A673 (cell line): ENCODE measurements around the gene PEX26. TPM values are rescaled to one million over a fixed set of nuclear protein-coding genes. Genes with fewer than 3 reads are reported as not detected.

Experiments
- BruUV-seq: library from RNA; stranded (reverse); fragments of 400-500 nt; replicated peaks from 2 replicates; lab custom pipeline; 2021; lab: Mats Ljungman, UMichigan
- CTCF ChIA-PET: fragments of 300-600 bp; sonication (Branson Sonifier 250); formaldehyde crosslinking; loops from one replicate; lab custom pipeline; 2022; ENCODE audit warnings: antibody characterized with exemption; lab: Charles Lee
- POLR2A ChIA-PET: fragments of 300-600 bp; sonication (Branson Sonifier 250); formaldehyde crosslinking; loops from one replicate; lab custom pipeline; 2022; ENCODE audit warnings: antibody characterized with exemption; ENCODE audit not compliant: low non-redundant PET; lab: Charles Lee
- DNase-seq: peaks from one replicate; pipeline ENCODE4 v3.0.0-alpha.2; 2015; ENCODE audit warnings: low spot score
- H3K27ac ChIP-seq: fragments of 200-600 bp; sonication (generic); 2 replicates; pipeline ENCODE4 v1.5.1; 2016; ENCODE audit warnings: mixed run types, low read depth, mild to moderate bottlenecking, mixed read lengths, antibody characterized with exemption, low read length; ENCODE audit not compliant: poor library complexity, severe bottlenecking
- H3K27me3 ChIP-seq: fragments of 200-600 bp; sonication (generic); replicated peaks from 2 replicates; pipeline ENCODE4 v1.6.1; 2017; ENCODE audit warnings: mixed run types, low read depth, mild to moderate bottlenecking, mixed read lengths, antibody characterized with exemption, low read length; ENCODE audit not compliant: insufficient read depth, poor library complexity
- H3K36me3 ChIP-seq: fragments of 200-600 bp; sonication (generic); 2 replicates; pipeline ENCODE4 v1.6.1; 2016; ENCODE audit warnings: mixed run types, mild to moderate bottlenecking, mixed read lengths, antibody characterized with exemption, low read length; ENCODE audit not compliant: insufficient read depth, poor library complexity, severe bottlenecking
- H3K4me1 ChIP-seq: fragments of 200-600 bp; sonication (generic); 2 replicates; pipeline ENCODE4 v1.6.1; 2017; ENCODE audit warnings: mixed run types, mild to moderate bottlenecking, mixed read lengths, antibody characterized with exemption, low read length; ENCODE audit not compliant: insufficient read depth, poor library complexity, severe bottlenecking
- H3K4me3 ChIP-seq: fragments of 200-600 bp; sonication (generic); 2 replicates; pipeline ENCODE4 v1.5.1; 2016; ENCODE audit warnings: low read depth, mixed run types, mild to moderate bottlenecking, mixed read lengths, low read length; ENCODE audit not compliant: poor library complexity, severe bottlenecking
- H3K9me3 ChIP-seq: fragments of 200-600 bp; sonication (generic); 2 replicates; pipeline ENCODE4 v1.6.1; 2016; ENCODE audit warnings: mixed run types, low read depth, mild to moderate bottlenecking, mixed read lengths, antibody characterized with exemption, low read length; ENCODE audit not compliant: poor library complexity, severe bottlenecking
- EZH2 ChIP-seq: fragments of 200-600 bp; sonication (generic); IDR thresholded peaks from 2 replicates; pipeline ENCODE4 v1.6.1; 2017; ENCODE audit warnings: borderline replicate concordance, low read depth, mild to moderate bottlenecking, mixed read lengths, antibody characterized with exemption, low read length; ENCODE audit not compliant: poor library complexity, severe bottlenecking
- intact Hi-C: fragments of 100-400 bp; cut with micrococcal nuclease; formaldehyde crosslinking; loops from one replicate; pipeline ENCODE4 v1.10.0; 2022; ENCODE audit not compliant: unreplicated experiment
- total RNA-seq: library from RNA; stranded (reverse); gene quantifications from 2 replicates; pipeline ENCODE4 v1.2.3, GENCODE V29; 2021
- TF ChIP-seq, protein P1 (sequence below): fragments of 300-800, 200-600 bp; sonication (generic); conservative IDR thresholded peaks from 2 replicates; pipeline ENCODE4 v1.5.1; 2017; ENCODE audit warnings: low read depth, mild to moderate bottlenecking, antibody characterized with exemption, low read length, moderate library complexity, mixed read lengths

PEX26 gene
- total RNA-seq, 1 experiment from 2014 or later, result 36.9 TPM

DNA sequence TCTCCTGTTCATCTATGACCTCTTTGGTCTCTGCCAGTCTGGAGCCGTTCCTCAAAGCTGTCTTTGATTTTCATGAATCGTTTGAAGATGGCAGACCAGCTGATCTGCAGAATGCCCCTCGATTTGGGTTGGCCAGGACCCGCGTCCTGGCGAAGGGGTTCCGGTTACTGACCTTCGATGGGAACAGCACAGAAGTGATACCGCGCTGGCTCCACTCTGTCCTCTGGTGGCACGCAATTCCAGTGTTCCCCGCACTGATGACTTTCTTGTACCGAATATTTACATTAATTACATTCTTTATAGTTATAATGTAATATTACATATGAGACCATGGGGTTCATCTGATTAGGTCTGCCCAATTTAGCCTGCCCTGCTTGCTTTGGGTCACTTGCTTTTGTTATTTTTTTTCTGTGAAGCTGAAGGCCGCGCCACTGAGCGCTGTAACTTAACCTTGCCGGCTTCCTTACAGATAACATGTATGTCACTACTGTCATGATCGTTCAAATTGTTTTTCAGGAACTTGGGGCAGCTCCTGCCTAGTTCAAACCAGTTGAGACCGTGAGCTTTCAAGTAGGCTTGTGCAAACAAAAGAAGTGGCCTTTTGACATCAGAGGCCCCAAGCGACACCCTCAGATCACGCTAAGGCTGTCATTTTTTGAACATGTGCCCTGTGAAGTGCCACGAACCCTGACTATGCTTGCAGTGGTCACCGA, 68.0 kb downstream of the PEX26 start:
- CTCF ChIA-PET, result no interaction called here
- TF ChIP-seq, protein P1, sequence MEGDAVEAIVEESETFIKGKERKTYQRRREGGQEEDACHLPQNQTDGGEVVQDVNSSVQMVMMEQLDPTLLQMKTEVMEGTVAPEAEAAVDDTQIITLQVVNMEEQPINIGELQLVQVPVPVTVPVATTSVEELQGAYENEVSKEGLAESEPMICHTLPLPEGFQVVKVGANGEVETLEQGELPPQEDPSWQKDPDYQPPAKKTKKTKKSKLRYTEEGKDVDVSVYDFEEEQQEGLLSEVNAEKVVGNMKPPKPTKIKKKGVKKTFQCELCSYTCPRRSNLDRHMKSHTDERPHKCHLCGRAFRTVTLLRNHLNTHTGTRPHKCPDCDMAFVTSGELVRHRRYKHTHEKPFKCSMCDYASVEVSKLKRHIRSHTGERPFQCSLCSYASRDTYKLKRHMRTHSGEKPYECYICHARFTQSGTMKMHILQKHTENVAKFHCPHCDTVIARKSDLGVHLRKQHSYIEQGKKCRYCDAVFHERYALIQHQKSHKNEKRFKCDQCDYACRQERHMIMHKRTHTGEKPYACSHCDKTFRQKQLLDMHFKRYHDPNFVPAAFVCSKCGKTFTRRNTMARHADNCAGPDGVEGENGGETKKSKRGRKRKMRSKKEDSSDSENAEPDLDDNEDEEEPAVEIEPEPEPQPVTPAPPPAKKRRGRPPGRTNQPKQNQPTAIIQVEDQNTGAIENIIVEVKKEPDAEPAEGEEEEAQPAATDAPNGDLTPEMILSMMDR, result no peak
- TF ChIP-seq EZH2, result no peak
- H3K27me3 ChIP-seq, result no peaks in the 10 kb centered on the region
- no TSS peak for BruUV-seq
- intact Hi-C loops, result no loop called here
- no peak overlapping the region for H3K4me3 ChIP-seq
- POLR2A ChIA-PET, result no interaction called here
- H3K27ac ChIP-seq, result no peak overlapping the region
- H3K4me1 ChIP-seq, result peaks cover 5% of the 10 kb centered on the region
- H3K36me3 ChIP-seq, result no peaks in the 10 kb centered on the region
- no peaks in the 10 kb centered on the region for H3K9me3 ChIP-seq
- no peak for DNase-seq

DNA sequence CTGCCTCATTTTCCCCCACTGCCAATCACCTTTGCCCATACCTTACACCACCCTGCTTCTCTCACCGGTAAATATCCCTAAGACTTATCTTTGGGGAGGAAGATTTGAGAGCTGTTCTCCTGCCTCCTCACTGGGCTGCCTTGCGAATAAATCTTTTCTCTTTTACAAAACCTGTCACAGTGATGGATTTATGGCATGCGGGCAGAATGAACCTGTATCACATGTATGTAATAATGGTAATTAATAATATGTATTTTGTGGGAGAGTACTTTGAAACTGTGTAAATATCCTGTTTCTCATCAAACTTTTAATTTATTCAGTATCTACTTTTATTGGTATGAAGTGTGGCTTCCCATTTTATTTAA, 68.6 kb downstream of the PEX26 start:
- Histone ChIP-seq H3K27ac (no peak overlapping the region), H3K27me3 (no peaks in the 10 kb centered on the region), H3K9me3 (no peaks in the 10 kb centered on the region), H3K4me3 (no peak overlapping the region), H3K36me3 (no peaks in the 10 kb centered on the region), H3K4me1 (peaks cover 9% of the 10 kb centered on the region)
- ChIA-PET CTCF (no interaction called here), POLR2A (no interaction called here)
- intact Hi-C loops, result no loop called here
- BruUV-seq, result no TSS peak
- no peak for DNase-seq
- TF ChIP-seq, protein P1, result no peak
- no peak for TF ChIP-seq EZH2

DNA sequence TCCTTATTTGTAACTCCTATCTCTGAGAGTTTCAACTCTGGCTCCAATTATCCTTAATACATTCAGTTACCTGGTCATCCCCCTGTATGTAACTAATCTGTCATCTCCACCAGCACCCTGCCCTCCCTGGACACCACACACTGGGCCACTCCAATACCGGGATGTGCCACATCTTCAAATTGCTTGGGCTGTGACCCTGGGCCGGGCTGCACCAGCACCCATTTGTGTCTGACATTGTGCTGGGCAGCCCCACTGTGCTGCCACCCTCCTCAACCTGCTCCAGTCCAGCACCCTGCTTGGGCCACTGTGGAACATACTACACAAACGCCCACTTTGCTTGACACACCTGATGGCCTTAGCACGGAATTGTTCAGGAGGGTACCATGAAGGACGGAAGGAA, 70.0 kb downstream of the PEX26 start:
- POLR2A ChIA-PET, result no interaction called here

More for the DNA sequence above, 70.0 kb downstream of the PEX26 start:
- Histone ChIP-seq H3K9me3 (no peaks in the 10 kb centered on the region), H3K27ac (no peak overlapping the region), H3K36me3 (no peaks in the 10 kb centered on the region), H3K27me3 (no peaks in the 10 kb centered on the region), H3K4me3 (no peak overlapping the region), H3K4me1 (peaks cover 9% of the 10 kb centered on the region)
- CTCF ChIA-PET, result no interaction called here
- BruUV-seq, result no TSS peak
- TF ChIP-seq EZH2, result no peak
- TF ChIP-seq, protein P1, result no peak
- DNase-seq, result no peak
- intact Hi-C loops, result no loop called here
